Neural progenitor cell (in vitro differentiated cells): ENCODE results near the gene DND1.
"Not testable (repeated sequence)": the region's sequence is repeated elsewhere in the genome, so short reads cannot be mapped to it uniquely, and the experiment has no call there.

Experiments
- CTCF ChIP-seq: fragments of 200-600 bp; sonication (generic); IDR thresholded peaks from 2 replicates; pipeline ENCODE4 v1.5.1; 2017; ENCODE audit warnings: antibody characterized with exemption, mild to moderate bottlenecking
- EZH2 ChIP-seq: fragments of 200-600 bp; sonication (generic); IDR thresholded peaks from 2 replicates; pipeline ENCODE4 v1.6.1; 2017; ENCODE audit warnings: antibody characterized with exemption, mild to moderate bottlenecking, moderate library complexity
- EZH2phosphoT487 ChIP-seq: fragments of 200-600 bp; sonication (generic); IDR thresholded peaks from 2 replicates; pipeline ENCODE4 v1.6.1; 2017; ENCODE audit warnings: antibody characterized with exemption

GRCh38 chr5:140708787-140709186, 35.4 kb upstream of the DND1 start:
- TF ChIP-seq CTCF, EZH2, EZH2phosphoT487: not testable (repeated sequence)
